Stimulated activated CD4-positive, alpha-beta T cell treated with anti-CD3 and anti-CD28 coated beads, Interleukin-12 subunit alpha, Interleukin-12 subunit beta, amount 100 ng/mL, for 4 hours (primary cell): ENCODE data around the gene STAB1.

Source experiments
- DNase-seq: peaks from one replicate; pipeline ENCODE4 v3.0.0-alpha.2; 2020

STAB1 gene

DNA sequence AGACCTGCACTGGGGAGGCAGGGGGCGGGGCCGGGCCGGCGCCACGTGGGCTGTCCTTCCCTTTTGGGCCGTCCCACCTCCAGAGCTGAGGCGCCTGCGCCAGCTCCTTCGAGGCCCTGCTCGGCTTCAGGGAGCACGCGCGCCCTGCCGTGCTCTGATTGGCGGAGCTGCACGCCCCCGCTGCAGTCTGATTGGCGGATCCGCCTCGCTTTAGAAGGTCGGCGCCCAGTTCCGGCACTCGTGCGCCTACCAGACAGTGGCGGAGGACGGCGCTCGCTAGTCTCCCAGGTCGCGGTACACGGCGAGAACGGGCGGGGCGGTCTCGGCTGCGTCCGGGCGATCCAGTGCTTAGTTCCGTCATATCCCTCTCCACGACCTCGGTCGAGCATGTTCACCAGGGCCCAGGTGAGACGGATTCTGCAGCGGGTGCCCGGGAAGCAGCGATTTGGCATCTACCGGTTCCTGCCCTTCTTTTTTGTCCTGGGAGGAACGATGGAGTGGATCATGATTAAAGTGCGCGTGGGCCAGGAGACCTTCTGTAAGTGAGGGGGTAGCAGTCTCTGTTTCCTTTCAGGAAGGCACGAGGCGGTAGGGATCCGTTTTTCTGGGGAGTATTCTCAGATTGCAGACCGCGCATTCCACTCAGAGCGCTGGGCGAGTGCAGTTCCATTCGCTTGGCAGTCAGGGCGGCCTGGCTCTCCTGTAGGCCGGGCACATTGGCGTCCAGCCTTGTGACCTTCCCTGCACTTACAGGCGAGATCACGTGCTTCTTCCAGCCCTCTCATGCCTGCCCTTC is 41.4 kb downstream of the STAB1 start, which contains the start of gene UQCC5:
TSS of gene UQCC5 (plus strand) at position 237 of the 796 bp plus-strand sequence. CDS start at position 388, 151 bp downstream.
- DNase-seq = peak; percentile 95

DNA sequence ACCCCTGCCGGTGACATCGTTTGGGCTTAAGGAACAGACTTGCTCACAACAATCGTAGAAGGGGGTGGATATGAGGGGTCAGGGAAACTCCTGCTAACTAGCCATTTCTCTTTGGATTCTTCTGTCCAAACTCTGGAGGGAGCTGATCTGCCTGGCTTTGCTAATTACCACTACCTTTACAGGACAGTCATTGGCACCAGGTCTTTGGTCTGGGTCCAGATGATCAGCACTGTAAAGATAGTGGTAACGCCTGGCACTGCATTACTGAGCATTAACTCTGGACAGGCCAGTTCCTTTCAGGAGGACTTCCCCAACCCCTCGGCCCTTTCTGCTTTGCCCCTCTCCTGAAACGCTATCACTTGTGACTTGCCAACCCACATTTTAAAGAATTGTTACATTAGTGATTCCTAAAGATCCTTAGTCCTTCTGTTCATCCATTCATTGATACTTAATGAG is 42.1 kb downstream of the STAB1 start:
- no peak for DNase-seq

DNA sequence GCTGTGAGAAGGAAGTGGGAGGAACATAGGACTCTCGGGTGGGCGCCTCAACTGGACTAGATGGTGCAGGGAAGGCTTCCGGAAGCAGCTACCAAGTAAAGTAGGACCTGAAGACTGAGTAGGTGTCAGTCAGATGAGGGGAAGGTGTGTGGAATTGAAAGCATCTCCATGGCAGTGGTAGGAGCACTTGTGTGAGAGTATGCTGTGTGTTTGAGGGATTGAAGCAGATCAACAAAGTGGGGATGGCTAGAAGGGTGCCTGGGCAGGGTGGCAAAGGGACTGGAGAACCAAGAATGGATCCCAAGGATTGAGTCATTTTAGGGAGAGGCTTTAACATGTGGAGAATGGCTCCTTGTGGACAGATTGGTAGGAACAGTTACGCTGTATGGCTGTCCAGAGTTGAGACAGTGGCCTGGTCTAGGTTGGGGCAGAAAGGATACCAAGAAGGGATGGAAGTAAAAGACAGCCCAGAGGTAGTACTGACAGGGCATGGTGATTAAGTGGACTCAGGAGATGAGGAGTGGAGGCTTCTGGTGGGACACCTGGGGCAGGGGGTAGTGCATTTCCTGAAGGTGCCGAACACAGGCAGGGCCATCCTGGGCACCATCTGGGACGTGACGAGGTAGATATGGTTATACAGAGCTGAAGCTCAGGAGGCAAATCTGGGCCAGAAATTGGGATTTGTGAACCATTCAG is 42.7 kb downstream of the STAB1 start:
- DNase-seq = no peak

DNA sequence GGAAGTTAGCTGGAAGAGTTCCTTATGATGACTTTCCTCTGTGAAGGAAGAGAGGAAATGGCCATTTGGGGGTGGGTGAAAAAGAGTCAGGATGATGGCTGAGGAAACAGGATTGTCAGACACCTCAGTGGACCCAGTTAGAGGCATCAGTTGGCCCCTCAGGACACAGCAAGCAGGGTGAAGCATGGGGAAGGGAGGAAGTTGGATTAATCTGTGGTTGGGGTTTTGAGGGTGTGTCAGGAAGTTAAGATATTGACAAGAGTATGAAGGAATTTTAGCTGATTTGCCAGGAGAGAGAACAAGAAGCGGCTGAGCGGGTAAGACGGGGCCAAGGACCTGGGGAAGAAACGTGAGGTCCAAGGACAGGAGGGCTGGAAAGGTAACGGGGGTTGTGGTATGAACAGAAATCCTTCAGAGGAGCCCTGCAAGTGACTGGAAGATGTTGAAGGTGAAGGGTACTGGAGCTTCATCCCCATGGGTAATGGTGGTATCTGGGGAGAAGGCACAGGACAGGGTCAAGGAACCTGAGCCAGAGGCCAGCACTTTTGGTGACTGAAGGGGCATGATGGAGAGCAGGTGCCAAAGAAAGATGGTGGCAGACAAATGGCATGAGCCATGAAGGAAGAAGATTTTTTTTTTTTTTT is 44.0 kb downstream of the STAB1 start:
- no peak for DNase-seq

DNA sequence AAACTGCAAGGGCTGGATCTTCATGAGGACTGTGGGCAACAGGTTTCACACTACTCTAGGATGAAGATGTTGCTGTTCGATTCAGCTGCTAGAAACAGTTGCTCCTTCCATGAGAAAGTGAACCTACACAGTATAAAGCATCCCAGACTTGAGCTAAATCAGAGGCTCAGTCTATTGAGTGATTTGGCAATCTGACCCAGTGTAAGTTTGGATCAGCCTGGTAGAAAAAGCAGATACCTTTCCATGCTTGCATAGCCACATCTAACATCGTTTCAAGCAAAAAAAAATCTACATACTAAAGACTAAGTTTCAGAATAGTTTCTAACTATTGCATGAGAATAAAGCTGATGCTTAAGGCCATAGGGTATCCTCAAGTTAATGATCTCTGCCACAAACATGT is 45.9 kb downstream of the STAB1 start:
- no peak for DNase-seq

DNA sequence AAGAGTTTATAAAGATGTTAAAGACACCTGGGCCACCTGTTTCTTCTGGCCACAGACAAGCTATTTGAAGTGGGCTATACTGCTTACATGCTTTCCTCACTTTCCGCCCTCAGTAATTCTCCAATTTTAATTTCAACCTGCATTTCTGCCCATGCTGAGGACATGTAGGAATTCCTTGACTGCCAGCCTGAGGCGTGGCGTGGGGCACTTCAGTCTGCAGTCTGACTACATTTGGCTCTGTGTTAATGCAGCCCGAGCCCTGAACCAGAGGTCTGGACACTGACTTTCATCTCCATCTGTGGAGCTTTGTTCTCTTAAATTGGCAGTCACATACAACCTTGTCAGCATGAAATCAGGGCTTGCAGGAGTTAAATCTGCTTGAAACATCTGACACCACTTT is 49.8 kb downstream of the STAB1 start:
- no peak for DNase-seq

DNA sequence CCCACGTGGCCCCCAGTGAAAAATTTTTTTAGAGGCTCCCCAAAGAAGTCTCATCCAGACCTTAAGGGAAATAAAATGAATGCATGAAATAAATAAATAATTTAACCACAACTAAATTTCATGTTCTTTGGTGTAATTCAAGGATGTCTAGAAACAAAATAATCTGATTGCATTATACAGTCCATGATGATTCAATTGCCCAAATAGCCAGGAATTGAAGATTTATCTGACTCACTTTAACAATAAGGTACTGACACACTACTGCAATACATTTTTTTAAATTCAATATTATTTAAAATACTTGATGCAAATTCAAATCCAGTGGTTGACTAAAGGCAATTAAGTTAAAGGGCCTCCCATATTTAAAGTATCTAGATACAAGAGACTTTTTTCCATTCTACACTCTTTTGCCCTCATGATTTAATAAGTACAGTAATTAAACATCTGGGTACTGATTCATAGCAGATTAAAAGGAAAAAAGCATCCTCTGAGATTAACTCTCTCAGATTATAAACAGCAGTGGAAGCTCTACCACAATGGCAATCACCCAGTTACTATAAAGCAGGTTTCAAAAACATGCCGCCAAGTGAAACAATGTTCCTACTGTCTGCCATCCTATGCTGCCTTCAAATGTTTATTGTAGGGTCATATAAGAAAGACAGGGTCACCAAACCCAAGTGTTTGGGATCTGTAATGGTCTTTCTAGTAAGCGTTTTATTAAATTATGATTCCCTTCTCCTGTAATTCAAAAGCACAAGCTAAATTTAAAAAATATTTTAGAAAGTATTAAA is 51.2 kb downstream of the STAB1 start:
- no peak for DNase-seq

DNA sequence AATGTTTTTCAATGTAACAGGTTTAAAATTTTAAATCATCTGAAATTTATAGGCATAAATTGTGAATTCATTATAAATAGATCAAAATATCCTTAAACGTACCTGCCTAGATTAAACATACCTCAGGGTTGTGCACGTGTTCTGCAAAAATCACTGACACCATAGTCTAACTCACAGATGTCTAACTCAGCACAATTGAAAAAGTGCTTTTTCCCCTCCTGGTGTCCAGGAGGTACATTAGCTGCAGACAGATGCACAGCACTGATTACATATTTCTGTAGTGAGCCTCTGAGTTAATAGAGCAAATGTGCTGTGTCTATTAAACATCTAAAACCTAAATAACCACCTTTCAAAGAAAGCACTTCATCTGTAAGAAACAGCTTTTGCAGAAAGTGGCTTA is 52.0 kb downstream of the STAB1 start:
- no peak for DNase-seq

DNA sequence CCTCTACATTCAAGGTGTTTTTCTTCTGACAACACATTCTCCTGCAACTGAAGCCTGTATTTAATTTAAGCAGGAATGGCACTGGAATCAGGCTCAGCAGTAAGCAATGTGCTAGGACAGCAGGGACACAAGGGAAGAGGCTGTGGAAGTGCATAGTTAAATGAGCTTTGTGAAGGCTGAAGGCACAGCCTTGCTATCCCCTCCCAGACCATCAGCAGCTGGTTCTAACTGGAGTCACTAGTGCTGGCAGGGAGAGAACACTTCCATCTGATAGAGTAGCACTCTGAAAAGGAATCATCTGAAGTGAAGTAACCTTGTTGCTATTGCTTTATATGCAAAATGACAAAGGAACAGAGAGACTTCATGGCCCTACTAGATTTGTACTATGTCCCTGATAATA is 56.0 kb downstream of the STAB1 start:
- no peak for DNase-seq

DNA sequence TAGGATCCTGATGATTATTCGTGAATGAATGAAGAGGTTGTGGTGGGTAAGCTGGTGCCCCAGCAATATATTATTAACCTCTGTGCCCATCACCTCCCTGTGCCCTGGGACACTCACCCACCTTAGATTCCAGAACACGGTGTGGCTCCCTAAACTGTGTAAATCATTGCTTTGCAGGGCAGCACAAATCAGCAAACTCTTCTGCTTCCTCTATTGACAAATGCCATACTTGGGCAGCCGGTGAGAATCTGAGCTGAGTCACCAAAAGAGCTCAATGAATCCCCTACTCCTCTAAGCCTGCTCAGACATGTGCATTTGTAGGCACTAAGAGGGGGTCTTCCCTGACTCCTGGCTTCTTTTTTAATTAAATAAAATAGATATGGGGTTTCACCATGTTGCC is 57.0 kb downstream of the STAB1 start:
- DNase-seq = no peak

DNA sequence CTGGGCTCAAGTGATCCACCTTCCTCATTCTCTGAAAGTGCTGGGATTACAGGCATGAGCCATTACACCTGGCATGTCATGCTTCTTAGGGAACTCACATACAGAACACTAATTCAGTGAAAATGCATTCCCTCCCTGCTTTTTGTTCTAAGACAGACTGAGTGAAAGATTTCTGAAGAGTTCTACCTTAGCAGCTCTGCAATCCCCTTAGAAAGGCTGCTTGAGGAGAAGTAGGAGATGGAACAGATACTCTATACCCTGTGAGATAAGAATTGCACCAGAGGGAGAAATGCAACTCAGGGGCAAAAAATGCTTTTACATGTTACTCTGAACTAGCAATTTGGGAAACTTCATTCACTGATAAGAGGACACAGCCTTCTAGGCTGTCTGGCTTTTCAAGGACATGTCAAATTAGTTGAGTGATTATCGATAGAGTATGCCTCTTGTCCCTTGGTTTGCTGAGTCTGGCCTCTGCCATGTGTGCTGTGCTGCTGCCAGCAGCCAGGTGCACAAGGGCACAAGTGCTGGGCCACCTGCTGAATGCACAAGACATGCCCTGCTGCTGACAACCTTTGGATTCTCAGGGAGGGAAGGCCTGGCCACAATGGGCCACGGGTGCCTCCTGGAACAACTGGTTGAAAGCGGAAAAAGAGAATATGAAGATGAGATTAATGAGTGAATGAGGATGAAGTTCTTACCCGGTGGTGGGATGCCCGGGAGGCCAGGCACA is 59.1 kb downstream of the STAB1 start:
- no peak for DNase-seq

DNA sequence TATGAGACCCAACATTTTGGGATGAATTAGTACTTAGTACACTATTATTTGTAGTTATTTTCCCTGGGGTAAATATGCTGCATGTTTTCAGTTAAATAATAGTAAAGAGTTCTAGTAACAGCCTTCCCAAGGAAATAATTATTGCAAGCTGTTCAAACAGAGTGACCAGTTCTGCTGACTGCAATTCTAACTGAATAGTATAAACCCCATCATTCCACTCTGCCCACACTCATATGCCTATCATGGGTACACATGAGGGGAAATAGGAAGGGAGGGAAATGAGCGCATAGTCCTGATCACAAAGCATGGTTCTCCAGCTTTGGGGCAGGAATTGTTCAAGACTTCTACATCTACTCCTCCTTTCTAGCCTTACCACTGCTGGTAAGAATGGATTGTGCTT is 59.9 kb downstream of the STAB1 start:
- no peak for DNase-seq

DNA sequence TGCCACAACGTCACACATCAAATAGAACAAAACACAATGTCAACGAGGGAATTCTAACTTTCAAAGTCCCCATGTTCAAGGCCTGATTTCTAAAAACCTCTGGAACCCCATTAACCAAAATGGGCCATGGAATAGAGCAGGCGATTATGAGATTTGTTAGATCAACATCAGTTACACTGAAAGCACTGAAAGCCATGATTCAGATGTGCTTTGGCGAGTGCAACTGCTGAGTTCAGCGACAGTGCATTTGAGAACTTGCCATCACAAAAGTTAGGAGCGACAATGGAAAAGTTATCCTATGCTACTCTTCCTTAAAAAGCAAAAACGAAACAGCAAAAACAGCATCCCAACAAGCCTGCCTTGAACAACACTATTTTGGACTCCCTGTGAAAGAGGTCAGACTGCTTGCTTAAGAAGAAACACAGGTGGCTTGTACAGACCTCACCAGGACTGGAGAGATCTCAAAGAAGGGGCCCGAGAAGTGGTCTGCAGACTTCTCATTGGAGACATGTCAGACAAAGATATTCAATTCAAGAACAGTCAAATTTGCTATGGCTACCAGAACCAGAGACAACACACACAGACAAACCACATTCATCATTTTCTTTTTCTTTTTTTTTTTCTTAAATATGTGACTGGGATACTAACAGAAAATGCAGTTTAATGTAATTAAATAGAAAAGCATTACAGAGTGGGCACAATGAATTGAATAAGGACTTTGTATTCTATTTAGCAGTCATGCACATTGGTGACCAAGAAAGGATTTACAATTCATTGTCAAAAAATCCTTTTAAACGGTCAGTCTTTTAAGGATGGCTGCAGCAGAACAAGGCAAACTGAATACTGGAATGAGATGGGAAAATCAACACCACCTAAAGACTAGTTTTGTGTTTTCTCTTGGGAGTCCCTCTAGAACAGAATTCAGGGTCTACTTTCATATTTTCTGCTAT is 62.1 kb downstream of the STAB1 start:
- no peak for DNase-seq

DNA sequence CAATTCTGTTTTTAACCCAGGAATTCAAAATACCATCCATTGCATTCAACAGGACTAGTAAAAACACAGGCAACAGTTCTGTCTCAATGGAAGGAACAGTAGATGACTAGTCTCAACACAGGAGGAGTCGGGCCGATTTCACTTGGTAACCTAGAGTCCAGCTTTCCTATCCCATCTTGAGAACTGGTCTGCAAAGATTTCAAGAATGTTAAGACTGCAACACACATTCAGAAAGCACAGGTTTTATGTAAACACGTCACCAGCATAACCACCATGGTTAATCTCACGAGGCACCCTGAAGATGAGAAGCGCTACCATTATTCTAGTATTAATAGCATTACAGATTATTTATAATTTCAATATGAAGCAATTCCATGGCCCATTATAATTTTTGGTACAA is 63.3 kb downstream of the STAB1 start:
- no peak for DNase-seq

DNA sequence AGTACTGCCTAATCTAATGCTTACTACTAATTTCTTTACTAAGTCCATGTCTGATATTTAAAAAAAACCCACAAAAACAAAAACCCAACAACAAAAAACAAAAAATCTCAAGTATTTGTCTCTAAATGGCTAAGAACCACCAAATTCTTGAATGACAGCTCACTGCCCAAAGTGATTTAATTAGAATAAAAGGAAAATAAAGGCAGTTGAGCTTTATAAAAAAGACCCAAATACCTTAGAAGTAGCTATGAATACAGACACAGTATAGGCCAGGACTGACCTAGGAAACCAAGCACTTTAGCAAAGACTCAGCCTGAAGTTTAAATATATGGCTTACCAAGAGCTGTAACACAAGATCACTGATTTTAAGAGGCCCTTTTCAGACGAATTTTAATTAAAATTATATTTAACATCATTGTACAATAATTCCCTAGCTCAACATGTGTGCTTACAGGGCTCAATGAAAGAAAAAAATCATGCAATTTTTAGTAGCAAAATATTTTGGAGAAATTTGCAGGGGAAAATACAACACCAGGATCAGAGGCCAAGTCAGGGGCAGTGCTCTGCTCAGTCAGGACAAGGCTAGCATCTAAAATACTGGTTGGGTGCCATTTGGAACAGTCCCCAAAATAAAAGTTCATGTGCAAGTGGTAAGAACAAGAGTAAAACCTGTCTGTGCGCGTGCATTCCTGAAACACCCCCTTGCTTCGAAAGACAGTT is 66.0 kb downstream of the STAB1 start:
- no peak for DNase-seq

DNA sequence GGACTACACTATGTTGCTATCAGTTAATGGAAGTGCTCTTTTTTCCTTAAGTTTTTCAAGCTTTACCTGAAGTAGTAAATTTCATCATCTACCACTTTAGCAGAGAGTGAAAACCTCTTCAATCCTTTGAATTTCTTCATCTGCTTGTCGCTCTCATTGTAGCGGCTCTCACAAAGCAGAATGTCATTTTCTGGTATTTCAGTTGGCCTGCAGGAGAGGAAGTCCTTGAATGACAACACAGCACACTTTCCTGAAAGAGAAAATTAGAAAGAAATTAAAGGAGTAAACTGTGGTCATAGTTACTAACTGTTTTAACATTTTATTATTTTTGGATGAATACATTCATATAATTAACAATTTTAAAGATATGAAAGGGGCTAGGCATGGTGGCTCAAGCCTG is 68.8 kb downstream of the STAB1 start:
- no peak for DNase-seq

DNA sequence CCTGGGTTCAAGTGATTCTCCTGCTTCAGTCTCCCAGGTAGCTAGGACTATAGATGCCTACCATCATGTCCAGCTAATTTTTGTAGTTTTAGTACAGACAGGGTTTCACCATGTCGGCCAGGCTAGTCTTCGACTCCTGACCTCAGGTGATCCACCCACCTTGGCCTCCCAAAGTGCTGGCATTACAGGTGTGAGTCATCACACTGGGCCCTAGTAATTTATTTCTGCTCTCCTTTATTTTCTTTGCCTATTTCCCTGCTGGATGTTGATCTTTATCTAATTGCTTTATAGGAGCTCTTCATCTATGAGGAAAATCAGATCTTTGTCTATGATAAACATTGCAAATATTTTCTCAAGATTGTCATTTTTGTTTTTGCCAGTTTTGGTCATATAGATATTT is 72.9 kb downstream of the STAB1 start:
- DNase-seq = no peak

DNA sequence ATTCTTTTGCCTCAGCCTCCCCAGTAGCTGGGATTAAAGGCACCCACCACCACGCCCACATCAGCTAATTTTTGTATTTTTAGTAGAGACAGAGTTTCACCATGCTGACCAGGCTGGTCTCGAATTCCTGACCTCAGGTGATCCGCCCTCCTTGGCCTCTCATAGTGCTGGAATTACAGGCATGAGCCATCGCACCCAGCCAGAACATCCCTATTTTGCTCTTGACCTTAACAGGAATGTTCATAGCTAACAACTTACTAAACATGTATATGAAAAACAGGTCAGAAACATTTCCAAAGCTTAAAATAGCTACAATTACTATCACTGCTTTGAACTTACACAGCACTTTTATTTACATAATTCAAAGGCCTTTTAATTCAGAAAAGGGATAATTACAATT is 74.9 kb downstream of the STAB1 start:
- DNase-seq = no peak

DNA sequence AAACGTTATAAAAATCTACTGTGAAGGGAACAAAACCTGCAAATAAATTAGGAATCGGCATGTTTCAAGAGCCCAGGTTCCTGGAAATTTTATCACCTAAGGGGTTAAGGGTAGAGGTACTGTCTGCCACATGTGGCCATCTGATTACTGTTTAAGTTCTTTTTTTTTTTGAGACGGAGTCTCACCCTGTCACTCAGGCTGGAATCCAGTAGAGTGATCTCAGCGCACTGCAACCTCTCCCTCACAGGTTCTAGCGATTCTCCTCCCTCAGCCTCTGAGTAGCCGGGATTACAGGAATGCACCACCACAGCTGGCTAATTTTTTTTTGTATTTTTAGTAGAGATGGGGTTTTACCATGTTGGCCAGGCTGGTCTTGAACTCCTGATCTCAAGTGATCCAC is 77.1 kb downstream of the STAB1 start:
- no peak for DNase-seq
